ENCODE results near the gene USP50. TPM values are rescaled to one million over a fixed set of nuclear protein-coding genes. Genes with fewer than 3 reads are reported as not detected.

USP50 gene
- total RNA-seq, 1 donor from 2014 or later = not detected

GRCh38 chr15:50458348-50459112 lies 87.9 kb downstream of the USP50 start:
- DNase-seq (ENCODE audit: low read depth) (no peak), FAIRE-seq (no peak)
- no peaks in the 10 kb centered on the region for H3K27me3 ChIP-seq (ENCODE audit: control insufficient read depth, insufficient read depth, low read length)
- H3K36me3 ChIP-seq (ENCODE audit: control insufficient read depth, insufficient read depth, low read length) = peaks cover 1% of the 10 kb centered on the region
- no peak for TF ChIP-seq CTCF (IDR thresholded peaks at IDR 0.05; ENCODE audit: insufficient read depth, low read length, severe bottlenecking)
- H3K4me3 ChIP-seq (ENCODE audit: low read depth, low read length) = no peak overlapping the region

- peaks cover 3% of the 10 kb centered on the region for H3K36me3 ChIP-seq (ENCODE audit: control insufficient read depth, insufficient read depth, low read length)
- FAIRE-seq (no peak), DNase-seq (ENCODE audit: low read depth) (no peak)
- TF ChIP-seq CTCF (IDR thresholded peaks at IDR 0.05; ENCODE audit: insufficient read depth, low read length, severe bottlenecking) = no peak
- H3K4me3 ChIP-seq (ENCODE audit: low read depth, low read length) = no peak overlapping the region
- no peaks in the 10 kb centered on the region for H3K27me3 ChIP-seq (ENCODE audit: control insufficient read depth, insufficient read depth, low read length)
Observed at GRCh38 chr15:50452927-50453326, 93.5 kb downstream of the USP50 start.

Other genes with a start within 250 kb of the USP50 start
- gene GABPB1, start 191.5 kb downstream of the USP50 start, total RNA-seq = 58.2 and 85.0 TPM in 2 replicates
- gene USP8, start 122.3 kb downstream of the USP50 start, total RNA-seq = 30.8 and 42.9 TPM in 2 replicates
- 35.2 and 59.2 TPM in 2 replicates for gene TRPM7, start 140.1 kb upstream of the USP50 start, total RNA-seq
- 64.5 and 75.0 TPM in 2 replicates for gene SPPL2A, start 219.0 kb upstream of the USP50 start, total RNA-seq